HL-60 (cell line): ENCODE data around the gene LAMA2.

Experiments used
- GABPA ChIP-seq: IDR thresholded peaks from 2 replicates; pipeline ENCODE4 v1.6.1; 2012; ENCODE audit warnings: low read depth
- POLR2AphosphoS5 ChIP-seq: IDR thresholded peaks from 2 replicates; pipeline ENCODE4 v1.6.1; 2012; ENCODE audit warnings: low read depth
- SPI1 ChIP-seq: IDR thresholded peaks from 2 replicates; pipeline ENCODE4 v1.6.1; 2012; ENCODE audit warnings: low read depth, mild to moderate bottlenecking, borderline replicate concordance
- TF ChIP-seq, protein P1 (sequence below): IDR thresholded peaks from one replicate; pipeline ENCODE4 v1.5.1; 2011; ENCODE audit warnings: low read length, control low read depth, inconsistent platforms; ENCODE audit not compliant: insufficient read depth

DNA sequence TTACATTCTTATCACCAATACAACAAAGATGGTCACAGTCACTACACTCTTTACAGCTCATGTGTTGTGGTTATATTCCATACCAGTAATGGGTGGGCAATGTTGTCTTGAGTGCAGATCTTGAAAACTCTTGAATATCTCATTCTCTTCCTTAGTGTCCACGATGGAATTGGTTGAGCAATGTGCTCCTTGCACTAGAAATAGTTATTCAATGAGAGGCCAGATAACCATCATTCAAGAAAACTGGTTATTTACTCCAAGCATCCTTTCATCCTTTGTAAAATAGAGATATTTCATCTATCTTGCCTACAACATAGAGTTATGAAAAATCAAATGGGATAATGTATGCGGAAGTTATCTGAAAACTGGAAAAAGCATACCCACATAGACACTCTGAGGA, 611.2 kb downstream of the LAMA2 start:
- TF ChIP-seq, protein P1, sequence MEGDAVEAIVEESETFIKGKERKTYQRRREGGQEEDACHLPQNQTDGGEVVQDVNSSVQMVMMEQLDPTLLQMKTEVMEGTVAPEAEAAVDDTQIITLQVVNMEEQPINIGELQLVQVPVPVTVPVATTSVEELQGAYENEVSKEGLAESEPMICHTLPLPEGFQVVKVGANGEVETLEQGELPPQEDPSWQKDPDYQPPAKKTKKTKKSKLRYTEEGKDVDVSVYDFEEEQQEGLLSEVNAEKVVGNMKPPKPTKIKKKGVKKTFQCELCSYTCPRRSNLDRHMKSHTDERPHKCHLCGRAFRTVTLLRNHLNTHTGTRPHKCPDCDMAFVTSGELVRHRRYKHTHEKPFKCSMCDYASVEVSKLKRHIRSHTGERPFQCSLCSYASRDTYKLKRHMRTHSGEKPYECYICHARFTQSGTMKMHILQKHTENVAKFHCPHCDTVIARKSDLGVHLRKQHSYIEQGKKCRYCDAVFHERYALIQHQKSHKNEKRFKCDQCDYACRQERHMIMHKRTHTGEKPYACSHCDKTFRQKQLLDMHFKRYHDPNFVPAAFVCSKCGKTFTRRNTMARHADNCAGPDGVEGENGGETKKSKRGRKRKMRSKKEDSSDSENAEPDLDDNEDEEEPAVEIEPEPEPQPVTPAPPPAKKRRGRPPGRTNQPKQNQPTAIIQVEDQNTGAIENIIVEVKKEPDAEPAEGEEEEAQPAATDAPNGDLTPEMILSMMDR: no peak
- no peak for TF ChIP-seq SPI1
- TF ChIP-seq POLR2AphosphoS5: no peak
- TF ChIP-seq GABPA: no peak
